Non-pigmented ciliary epithelial cell (primary cell): ENCODE measurements around the gene JADE2.
"Not testable (repeated sequence)": the region's sequence is repeated elsewhere in the genome, so short reads cannot be mapped to it uniquely, and the experiment has no call there.

ENCODE experiments used
- DNase-seq: peaks from one replicate; pipeline ENCODE4 v3.0.0-alpha.2; 2010; ENCODE audit warnings: low read depth

Gene JADE2

GRCh38 chr5:134524826-134525682 is at the start of gene JADE2:
Gene JADE2 (plus strand): TSS chr5:134525670. CDS start chr5:134535858, 10,188 bp downstream.
- DNase-seq = no peak

GRCh38 chr5:134477462-134478245 is 47.8 kb upstream of the JADE2 start:
- no peak for DNase-seq

- no peak for DNase-seq
Measured at GRCh38 chr5:134479839-134480238, 45.6 kb upstream of the JADE2 start.

GRCh38 chr5:134489227-134489944 is 36.1 kb upstream of the JADE2 start:
- no peak for DNase-seq

- no peak for DNase-seq
Measured at GRCh38 chr5:134490255-134490924, 35.1 kb upstream of the JADE2 start.

DNA sequence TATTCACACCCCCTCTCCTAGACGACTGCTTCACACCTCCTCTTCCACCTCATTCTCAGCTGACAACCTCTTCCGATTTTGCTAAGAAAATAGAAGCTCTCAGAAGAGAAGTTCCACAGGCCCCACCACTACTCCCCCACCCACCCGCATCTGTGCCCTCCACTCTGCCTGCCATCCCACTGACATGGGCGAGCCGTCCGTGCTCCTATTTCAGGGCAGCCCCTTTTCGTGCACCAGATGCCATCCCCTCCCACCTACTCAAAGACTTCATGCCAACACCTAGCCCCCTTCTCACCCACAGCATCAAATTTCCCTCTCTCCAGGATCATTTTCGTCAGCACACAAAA is 34.6 kb upstream of the JADE2 start:
- DNase-seq = no peak

DNA sequence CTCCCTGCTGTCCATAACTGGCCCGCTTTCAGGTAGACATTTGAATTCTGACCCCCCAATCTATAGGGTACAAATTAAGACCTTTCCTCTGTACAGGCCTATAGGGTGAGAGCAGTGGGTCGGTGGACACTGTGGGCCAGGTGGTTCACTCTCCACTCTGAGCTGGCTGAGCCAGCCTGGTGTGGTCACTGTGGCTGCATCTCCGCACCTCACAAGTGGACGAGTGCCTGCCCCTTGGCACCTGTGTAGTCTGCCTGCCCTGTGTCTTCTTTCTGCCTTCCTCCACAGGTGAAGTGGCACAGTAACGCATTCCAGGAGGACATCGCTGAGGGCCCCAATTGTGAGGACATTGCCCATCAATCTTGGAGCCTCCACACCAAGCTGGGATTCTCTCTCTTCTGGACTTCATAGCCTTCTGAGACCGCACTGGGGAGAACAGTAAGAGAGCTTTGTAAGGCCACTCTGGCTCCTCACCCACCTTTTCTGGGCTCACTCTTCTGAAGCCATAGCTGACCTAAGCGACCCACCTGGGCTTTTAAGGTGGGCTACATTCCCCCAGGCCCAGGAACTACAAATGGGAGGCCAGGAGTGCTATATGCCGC is 33.5 kb upstream of the JADE2 start:
- DNase-seq = no peak

GRCh38 chr5:134492568-134492967 is 32.9 kb upstream of the JADE2 start:
- DNase-seq = no peak

DNA sequence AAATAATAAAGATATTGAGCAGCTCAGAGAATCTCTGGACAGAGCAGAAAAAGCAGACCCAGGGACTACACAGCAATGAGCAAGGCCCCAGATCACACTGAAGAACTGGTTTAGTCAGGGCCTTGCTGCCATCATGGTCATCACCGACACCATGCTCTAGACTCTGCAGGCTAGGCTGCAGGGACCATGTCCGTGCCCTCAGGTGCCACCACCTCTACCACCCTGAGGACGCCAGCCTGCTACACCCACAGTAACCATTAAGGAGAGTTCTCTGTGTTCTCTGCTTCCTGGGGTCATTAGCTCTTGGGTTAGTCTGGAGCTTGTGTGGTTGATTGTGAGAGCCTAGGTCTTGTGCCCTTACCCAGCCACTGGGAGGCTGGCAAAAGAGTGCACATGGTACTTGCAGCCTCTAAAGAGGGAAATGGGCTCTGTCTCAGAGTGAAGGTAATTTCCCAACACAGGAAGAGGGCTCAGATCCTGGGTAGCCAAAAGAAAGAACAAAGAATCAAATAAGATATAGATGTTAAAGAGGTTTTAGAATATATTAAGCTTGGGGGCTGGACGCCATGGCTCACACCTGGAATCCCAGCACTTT is 31.9 kb upstream of the JADE2 start:
- DNase-seq = no peak

DNA sequence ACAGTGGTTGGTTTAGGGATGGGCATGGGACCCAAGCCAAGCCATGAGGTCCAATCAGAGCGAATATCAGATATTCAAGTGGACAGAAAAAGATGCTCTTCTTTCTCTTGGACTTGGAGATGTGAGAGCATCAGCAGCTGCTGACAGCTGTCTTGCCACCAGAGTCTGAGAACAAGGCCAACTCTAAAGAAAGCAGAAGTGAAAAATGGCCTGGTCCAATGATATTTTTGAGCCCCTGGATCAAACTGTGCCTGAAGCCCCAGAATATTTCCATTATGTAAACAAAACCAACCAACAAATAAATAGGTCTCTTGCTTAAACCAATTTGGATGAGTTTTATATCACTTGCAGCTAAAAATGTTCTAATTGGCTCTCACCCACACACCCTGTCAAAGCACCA is 30.7 kb upstream of the JADE2 start:
- DNase-seq = no peak

DNA sequence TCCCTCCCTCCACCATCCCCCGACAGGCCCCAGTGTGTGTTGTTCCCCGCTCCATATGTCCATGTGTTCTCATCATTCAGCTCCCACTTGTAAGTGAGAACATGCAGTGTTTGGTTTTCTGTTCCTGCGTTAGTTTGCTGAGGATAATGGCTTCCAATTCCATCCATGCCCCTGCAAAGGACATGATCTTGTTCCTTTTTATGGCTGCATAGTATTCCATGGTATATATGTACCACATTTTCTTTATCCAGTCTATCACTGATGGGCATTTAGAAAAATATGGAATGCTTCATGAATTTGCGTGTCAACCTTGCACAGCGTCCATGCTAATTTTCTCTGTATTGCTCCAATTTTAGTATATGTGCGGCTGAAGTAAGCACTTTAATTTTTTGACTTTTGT is 25.6 kb upstream of the JADE2 start:
- not testable (repeated sequence) for DNase-seq

- no peak for DNase-seq
Measured at GRCh38 chr5:134500699-134501430, 24.6 kb upstream of the JADE2 start.

- DNase-seq = no peak
Measured at GRCh38 chr5:134502259-134502658, 23.2 kb upstream of the JADE2 start.

- peak; percentile 93 for DNase-seq
Measured at GRCh38 chr5:134503088-134503936, 22.2 kb upstream of the JADE2 start.

DNA sequence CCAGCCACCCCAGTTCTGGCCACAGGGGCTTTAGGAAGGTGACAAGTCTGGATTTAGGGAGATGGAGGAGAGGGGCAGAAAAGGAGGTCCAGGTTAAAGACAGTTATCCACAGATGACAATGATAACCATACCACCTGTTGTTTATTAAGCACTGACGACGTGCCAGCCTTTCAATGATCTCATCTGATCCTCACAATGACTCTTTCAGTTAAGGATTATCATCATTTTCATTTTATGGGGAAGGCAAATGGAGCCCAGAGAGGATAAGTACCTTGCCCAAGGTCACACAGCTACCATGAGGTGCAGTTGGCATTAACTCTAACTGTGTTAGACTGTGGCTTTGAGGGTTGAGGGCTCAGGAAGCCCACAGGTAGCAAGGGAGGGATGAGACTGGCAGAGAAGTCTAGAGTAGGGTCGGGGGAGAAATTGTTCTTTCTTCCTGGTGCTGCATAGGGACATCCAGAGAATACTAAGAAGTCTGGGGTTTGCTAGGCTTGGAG is 21.5 kb upstream of the JADE2 start:
- no peak for DNase-seq

GRCh38 chr5:134504629-134505300 is 20.7 kb upstream of the JADE2 start:
- no peak for DNase-seq

GRCh38 chr5:134506054-134507039 is 19.1 kb upstream of the JADE2 start:
- no peak for DNase-seq

DNA sequence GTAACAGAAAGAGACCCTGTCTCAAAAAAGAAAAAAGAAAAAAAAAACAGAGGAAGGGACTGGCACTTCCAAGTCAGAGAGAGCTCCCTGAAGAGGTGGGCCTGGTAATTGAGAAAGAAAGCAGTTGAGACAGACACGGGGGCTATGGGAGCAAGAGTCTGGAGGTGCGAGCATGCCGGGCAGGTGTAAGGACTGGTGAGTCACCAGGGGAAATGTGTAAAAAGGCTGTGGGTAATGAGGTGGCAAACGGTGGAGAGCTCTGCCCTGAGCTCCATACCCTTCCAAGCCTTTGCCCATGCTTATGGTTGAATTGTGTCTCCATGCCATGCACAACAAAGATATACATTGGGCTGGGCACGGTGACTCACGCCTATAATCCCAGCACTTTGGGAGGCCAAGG is 18.0 kb upstream of the JADE2 start:
- no peak for DNase-seq
